GM23338 (cell line): ENCODE measurements around the gene FCHSD2.

Source experiments
- CTCF ChIP-seq, 2 experiments: fragments of 200-600 bp in 1 of 2; sonication (generic) in 1 of 2; conservative IDR thresholded peaks; 2 replicates each; pipeline versions ENCODE4 v1.5.1 to v1.6.1; 2016 to 2017; ENCODE audit warnings: antibody characterized with exemption in 2 of 2, low read depth in 2 of 2, mild to moderate bottlenecking in 2 of 2, moderate library complexity in 1 of 2
- EZH2 ChIP-seq: fragments of 200-600 bp; sonication (generic); IDR thresholded peaks from one replicate; pipeline ENCODE4 v1.8.0; 2017; ENCODE audit warnings: antibody characterized with exemption, mild to moderate bottlenecking, low read depth; ENCODE audit not compliant: unreplicated experiment
- EZH2phosphoT487 ChIP-seq: fragments of 200-600 bp; sonication (generic); IDR thresholded peaks from one replicate; pipeline ENCODE4 v1.8.1; 2018; ENCODE audit warnings: antibody characterized with exemption; ENCODE audit not compliant: unreplicated experiment
- POLR2AphosphoS5 ChIP-seq: IDR thresholded peaks from 2 replicates; pipeline ENCODE4 v1.6.1; 2016; ENCODE audit warnings: antibody characterized with exemption, low read depth
- REST ChIP-seq: IDR thresholded peaks from one replicate; pipeline ENCODE4 v1.6.1; 2018; ENCODE audit warnings: antibody characterized with exemption; ENCODE audit not compliant: unreplicated experiment

GRCh38 chr11:73003088-73003487, 139.0 kb downstream of the FCHSD2 start:
- TF ChIP-seq CTCF (conservative IDR thresholded peaks at IDR 0.05; ENCODE audit: low read depth in 2 of 2) (no peak), EZH2 (no peak), EZH2phosphoT487 (no peak), REST (no peak), POLR2AphosphoS5 (no peak)
